HEK293T (cell line): Measurements from ENCODE around the gene TMEM154.

Experiments
- CTCF ChIA-PET: fragments of 350-600 bp; formaldehyde crosslinking; extraction: SDS; loops from one replicate; lab custom pipeline; 2021; ENCODE audit warnings: antibody characterized with exemption, inconsistent platforms; lab: Yijun Ruan, JAX
- POLR2A ChIA-PET: fragments of 350-600 bp; formaldehyde crosslinking; extraction: SDS; loops from one replicate; lab custom pipeline; 2020; ENCODE audit warnings: antibody characterized with exemption, inconsistent platforms; lab: Yijun Ruan, JAX
- DNase-seq: peaks from one replicate; pipeline ENCODE4 v3.0.0; 2012; ENCODE audit warnings: mixed read lengths; ENCODE audit errors: extremely low spot score
- ARNT ChIP-seq: fragments of 450-650 bp; IDR thresholded peaks from 2 replicates; pipeline ENCODE4 v1.6.1; 2017; ENCODE audit warnings: mild to moderate bottlenecking
- BHLHE40 ChIP-seq: fragments of 450-650 bp; IDR thresholded peaks from 2 replicates; pipeline ENCODE4 v1.6.1; 2016; ENCODE audit warnings: mild to moderate bottlenecking, moderate library complexity, borderline replicate concordance
- CTBP1 ChIP-seq: fragments of 450-650 bp; IDR thresholded peaks from 2 replicates; pipeline ENCODE4 v1.6.1; 2016; ENCODE audit warnings: borderline replicate concordance
- ELF4 ChIP-seq: fragments of 450-650 bp; IDR thresholded peaks from 2 replicates; pipeline ENCODE4 v1.6.1; 2017; ENCODE audit warnings: antibody characterized with exemption
- FOXA1 ChIP-seq: fragments of 450-650 bp; IDR thresholded peaks from 2 replicates; pipeline ENCODE4 v1.6.1; 2016; ENCODE audit warnings: mild to moderate bottlenecking
- FOXK2 ChIP-seq: fragments of 450-650 bp; IDR thresholded peaks from 2 replicates; pipeline ENCODE4 v1.6.1; 2016; ENCODE audit warnings: mild to moderate bottlenecking
- FOXM1 ChIP-seq: fragments of 450-650 bp; IDR thresholded peaks from 2 replicates; pipeline ENCODE4 v1.6.1; 2017; ENCODE audit warnings: mild to moderate bottlenecking, borderline replicate concordance
- HDGF ChIP-seq: fragments of 450-650 bp; IDR thresholded peaks from 2 replicates; pipeline ENCODE4 v1.6.1; 2017; ENCODE audit warnings: antibody characterized with exemption, borderline replicate concordance
- L3MBTL2 ChIP-seq: fragments of 450-650 bp; conservative IDR thresholded peaks from 2 replicates; pipeline ENCODE4 v1.6.1; 2016; ENCODE audit warnings: mild to moderate bottlenecking
- LEF1 ChIP-seq: fragments of 450-650 bp; IDR thresholded peaks from 2 replicates; pipeline ENCODE4 v1.6.1; 2017; ENCODE audit warnings: mild to moderate bottlenecking, borderline replicate concordance
- NFRKB ChIP-seq: fragments of 450-650 bp; IDR thresholded peaks from 2 replicates; pipeline ENCODE4 v1.6.1; 2016; ENCODE audit warnings: mild to moderate bottlenecking, moderate library complexity
- SP1 ChIP-seq: fragments of 450-650 bp; IDR thresholded peaks from 2 replicates; pipeline ENCODE4 v1.6.1; 2017
- SUZ12 ChIP-seq: fragments of 450-650 bp; IDR thresholded peaks from 2 replicates; pipeline ENCODE4 v1.6.1; 2016; ENCODE audit warnings: mild to moderate bottlenecking
- TARDBP ChIP-seq: fragments of 450-650 bp; IDR thresholded peaks from 2 replicates; pipeline ENCODE4 v1.6.1; 2016
- ZNF384 ChIP-seq: fragments of 450-650 bp; IDR thresholded peaks from 2 replicates; pipeline ENCODE4 v1.6.1; 2016
- TF ChIP-seq, protein P1 (sequence below): fragments of 450-650 bp; IDR thresholded peaks from 2 replicates; pipeline ENCODE4 v1.6.1; 2016

Gene TMEM154

DNA sequence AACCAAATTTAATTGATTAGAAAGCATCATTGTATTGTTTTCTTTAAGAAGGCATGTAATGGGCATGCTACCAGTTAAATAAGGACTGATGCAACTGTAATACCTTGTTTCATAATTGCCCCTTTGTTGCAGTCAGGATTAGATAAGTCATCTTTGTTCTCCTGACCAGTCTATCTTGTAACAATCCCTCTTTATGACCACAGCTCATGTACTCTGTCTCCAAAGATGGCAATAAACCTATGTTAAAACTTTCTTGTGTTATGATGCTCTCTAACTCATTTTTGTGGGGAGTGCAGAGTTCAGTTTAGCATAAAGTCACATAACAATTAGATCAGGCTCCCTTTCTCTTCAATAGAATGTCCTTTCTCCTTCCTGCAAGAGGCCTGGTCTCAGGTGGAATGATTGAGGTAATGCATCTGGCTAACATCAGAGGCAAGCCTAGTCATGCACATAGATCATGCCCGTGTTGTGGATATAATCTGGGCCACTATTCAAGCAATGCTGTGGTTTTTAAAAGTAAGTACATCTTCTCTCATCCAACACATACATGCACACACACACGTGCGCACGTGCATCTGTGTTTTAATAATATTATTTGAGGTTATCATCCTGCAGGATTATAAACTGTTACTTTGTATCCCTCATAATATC, 45.6 kb downstream of the TMEM154 start:
- TF ChIP-seq NFRKB (no peak), ELF4 (no peak), CTBP1 (no peak), L3MBTL2 (no peak), ZNF384 (no peak), SUZ12 (no peak), SP1 (no peak), ARNT (no peak), FOXM1 (no peak), FOXK2 (no peak)
- TF ChIP-seq, protein P1, sequence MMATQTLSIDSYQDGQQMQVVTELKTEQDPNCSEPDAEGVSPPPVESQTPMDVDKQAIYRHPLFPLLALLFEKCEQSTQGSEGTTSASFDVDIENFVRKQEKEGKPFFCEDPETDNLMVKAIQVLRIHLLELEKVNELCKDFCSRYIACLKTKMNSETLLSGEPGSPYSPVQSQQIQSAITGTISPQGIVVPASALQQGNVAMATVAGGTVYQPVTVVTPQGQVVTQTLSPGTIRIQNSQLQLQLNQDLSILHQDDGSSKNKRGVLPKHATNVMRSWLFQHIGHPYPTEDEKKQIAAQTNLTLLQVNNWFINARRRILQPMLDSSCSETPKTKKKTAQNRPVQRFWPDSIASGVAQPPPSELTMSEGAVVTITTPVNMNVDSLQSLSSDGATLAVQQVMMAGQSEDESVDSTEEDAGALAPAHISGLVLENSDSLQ: no peak
- CTCF ChIA-PET: interaction anchor here (1.0 to 1.5 kb wide), 2 partner anchors 133 to 179 kb away, joined by 5 to 8 read pairs; no protein-coding TSS in a partner anchor
- no peak for DNase-seq
- POLR2A ChIA-PET: interaction anchor here (0.9 to 1.0 kb wide), 2 partner anchors 98 to 120 kb away, joined by 3 read pairs; partner anchors contain the start of gene FBXW7

DNA sequence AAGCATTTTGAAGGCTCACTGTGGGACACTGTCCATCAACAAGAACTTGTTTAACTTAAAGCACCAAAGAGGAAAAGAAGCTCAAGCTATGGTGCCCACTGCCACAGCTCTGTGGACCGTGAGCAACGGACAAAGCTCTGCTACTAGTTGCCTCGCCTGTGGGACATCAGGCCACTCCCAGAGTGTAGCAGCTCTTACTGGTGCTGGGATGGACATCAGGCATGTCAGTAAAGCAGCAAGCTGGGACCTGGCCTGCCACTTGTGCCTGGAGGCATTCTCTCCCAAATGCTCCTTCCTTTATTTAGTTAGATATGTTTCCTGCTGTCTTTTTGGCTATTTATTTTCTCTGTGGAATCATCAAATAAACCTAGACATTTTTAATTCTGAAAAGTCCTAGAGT, 46.7 kb downstream of the TMEM154 start:
- ChIA-PET CTCF (interaction anchor here (0.6 to 1.0 kb wide), 3 partner anchors 137 to 854 kb away, joined by 3 to 8 read pairs (median 4); no protein-coding TSS in a partner anchor), POLR2A (interaction anchor here (0.8 to 1.5 kb wide), 2 partner anchors 97 to 98 kb away, joined by 4 to 7 read pairs; partner anchors contain the start of gene FBXW7)
- TF ChIP-seq SP1 (no peak), FOXM1 (no peak), HDGF (no peak), FOXK2 (no peak), ELF4 (no peak), BHLHE40 (no peak), NFRKB (no peak), LEF1 (no peak), TARDBP (no peak), ZNF384 (no peak), ARNT (no peak), L3MBTL2 (no peak), FOXA1 (no peak), SUZ12 (no peak)
- TF ChIP-seq, protein P1: no peak
- no peak for DNase-seq

DNA sequence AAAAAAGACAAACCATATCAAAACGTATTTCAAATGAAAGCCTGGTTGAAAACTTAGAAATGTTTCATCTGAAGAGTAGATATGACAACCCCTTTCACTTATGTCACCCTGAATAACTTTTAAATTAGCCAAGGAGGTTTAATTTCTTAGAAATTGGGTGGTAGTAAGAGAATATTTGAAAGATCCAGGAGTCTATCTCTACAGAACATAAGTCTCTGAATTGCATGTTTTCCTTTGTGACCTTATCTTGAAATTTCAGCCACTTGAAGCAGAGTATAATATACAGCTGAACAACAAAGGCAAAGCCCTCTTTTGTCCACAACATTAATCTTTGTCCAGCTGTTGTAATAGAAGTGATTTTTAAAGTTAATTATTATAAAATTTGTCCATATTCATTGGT, 49.5 kb downstream of the TMEM154 start:
- CTCF ChIA-PET: no interaction called here
- POLR2A ChIA-PET: interaction anchor here (1.1 kb wide), 1 partner anchor 94 kb away, joined by 3 read pairs; the partner anchor contains the start of gene FBXW7
- TF ChIP-seq NFRKB (no peak), SP1 (no peak), BHLHE40 (no peak), TARDBP (no peak), ZNF384 (no peak), FOXK2 (no peak), FOXA1 (no peak), HDGF (no peak), SUZ12 (no peak), FOXM1 (no peak), ELF4 (no peak), L3MBTL2 (no peak), LEF1 (no peak)
- TF ChIP-seq, protein P1: no peak
- no peak for DNase-seq

DNA sequence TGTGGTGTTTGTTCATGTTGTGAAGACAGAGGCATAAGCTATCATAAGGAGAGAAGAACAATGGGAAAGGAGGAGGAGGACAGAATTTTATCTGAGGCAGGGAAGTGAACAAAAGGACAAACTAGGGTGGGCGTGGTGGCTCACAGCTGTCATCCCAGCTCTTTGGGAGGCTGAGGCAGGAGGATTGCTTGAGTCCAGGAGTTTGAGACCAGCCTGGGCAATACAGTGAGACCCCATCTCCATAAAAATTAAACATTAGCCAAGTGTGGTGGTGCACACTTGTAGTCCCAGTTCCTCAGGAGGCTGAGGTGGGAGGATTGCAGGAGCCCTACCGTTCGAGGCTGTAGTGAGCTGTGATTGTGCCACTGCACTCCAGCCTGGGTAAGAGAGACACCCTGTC, 49.9 kb downstream of the TMEM154 start:
- POLR2A ChIA-PET: interaction anchor here (1.1 kb wide), 1 partner anchor 94 kb away, joined by 3 read pairs; the partner anchor contains the start of gene FBXW7
- no peak for TF ChIP-seq FOXA1
- TF ChIP-seq ELF4: no peak
- no peak for TF ChIP-seq NFRKB
- no peak for TF ChIP-seq FOXK2
- no peak for TF ChIP-seq L3MBTL2
- no peak for TF ChIP-seq LEF1
- TF ChIP-seq CTBP1: no peak
- TF ChIP-seq BHLHE40: no peak
- TF ChIP-seq HDGF: no peak
- no peak for TF ChIP-seq ARNT
- TF ChIP-seq TARDBP: no peak
- TF ChIP-seq SUZ12: no peak
- TF ChIP-seq ZNF384: no peak
- TF ChIP-seq FOXM1: no peak
- TF ChIP-seq, protein P1: no peak
- no peak for DNase-seq
- CTCF ChIA-PET: no interaction called here

DNA sequence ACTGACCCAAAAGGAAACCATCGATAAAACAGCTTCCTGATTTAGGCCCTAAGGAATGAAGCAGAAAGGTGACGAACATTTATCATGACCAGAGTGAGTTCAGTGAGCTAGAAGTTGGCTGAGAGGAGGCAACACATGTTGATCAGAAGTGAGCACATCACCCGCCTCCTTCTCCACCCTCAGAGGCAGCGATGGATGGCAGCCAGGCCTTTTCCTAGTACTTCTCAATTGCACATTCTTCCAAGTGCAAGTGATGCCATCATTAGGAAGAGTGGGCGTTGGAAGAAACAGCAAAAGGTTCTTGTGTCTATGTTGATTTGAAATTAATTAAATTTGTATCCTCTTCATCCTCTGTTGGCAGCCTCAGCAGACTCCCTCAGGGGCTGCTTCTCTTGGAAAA, 51.7 kb downstream of the TMEM154 start:
- ChIA-PET POLR2A (no interaction called here), CTCF (interaction anchor here (0.8 to 1.5 kb wide), 2 partner anchors 11 to 12 kb away, joined by 3 read pairs; no protein-coding TSS in a partner anchor)
- no peak for DNase-seq
- no peak for TF ChIP-seq NFRKB
- TF ChIP-seq SP1: no peak
- no peak for TF ChIP-seq SUZ12
- no peak for TF ChIP-seq HDGF
- TF ChIP-seq L3MBTL2: no peak
- TF ChIP-seq, protein P1: no peak
- no peak for TF ChIP-seq ZNF384
- TF ChIP-seq FOXM1: no peak
- no peak for TF ChIP-seq FOXA1
- no peak for TF ChIP-seq BHLHE40
- TF ChIP-seq LEF1: no peak
- no peak for TF ChIP-seq TARDBP
- TF ChIP-seq FOXK2: no peak
- TF ChIP-seq ELF4: no peak
- TF ChIP-seq ARNT: no peak
- no peak for TF ChIP-seq CTBP1
